HG03520 (cell line): ENCODE data around the gene TOMT.

Source experiments
- ATAC-seq: cut with Tn5 transposase; IDR thresholded peaks from one replicate; pipeline ENCODE4 v1.9.1; 2021; ENCODE audit warnings: mild to moderate bottlenecking, moderate library complexity; ENCODE audit not compliant: unreplicated experiment

Gene TOMT

GRCh38 chr11:72085621-72086351 is 19.9 kb upstream of the TOMT start:
- ATAC-seq = no peak

GRCh38 chr11:72088076-72088808 is 17.5 kb upstream of the TOMT start:
- ATAC-seq = no peak

- ATAC-seq = no peak
Measured at GRCh38 chr11:72091292-72091691, 14.4 kb upstream of the TOMT start.

GRCh38 chr11:72098741-72099140 is 7.0 kb upstream of the TOMT start:
- ATAC-seq = no peak

- ATAC-seq = no peak
Measured at GRCh38 chr11:72100009-72100408, 5.7 kb upstream of the TOMT start.

- no peak for ATAC-seq
Measured at GRCh38 chr11:72100462-72100861, 5.3 kb upstream of the TOMT start.

- no peak for ATAC-seq
Measured at GRCh38 chr11:72102162-72102561, 3.6 kb upstream of the TOMT start.

- peak; percentile 2 for ATAC-seq
Measured at GRCh38 chr11:72102631-72102945, 3.1 kb upstream of the TOMT start.

- ATAC-seq = peak; percentile 90
Measured at GRCh38 chr11:72102946-72103753, 2.6 kb upstream of the TOMT start, which contains the start of gene LAMTOR1. Gene LAMTOR1, minus strand, starts transcription at chr11:72103297. Its CDS starts 73 bp downstream, at chr11:72103224.

- ATAC-seq = no peak
Measured at GRCh38 chr11:72103754-72104167, 2.0 kb upstream of the TOMT start.

GRCh38 chr11:72111300-72112142 is 5.8 kb downstream of the TOMT start:
- no peak for ATAC-seq

GRCh38 chr11:72112143-72112977 is 6.6 kb downstream of the TOMT start, which contains the start of gene ANAPC15:
Gene ANAPC15, minus strand, starts transcription at chr11:72112695. Its CDS starts 1,419 bp downstream, at chr11:72111276.
- peak; percentile 86 for ATAC-seq

GRCh38 chr11:72112978-72113808 is 7.5 kb downstream of the TOMT start:
- no peak for ATAC-seq

- no peak for ATAC-seq
Measured at GRCh38 chr11:72114570-72114969, 8.8 kb downstream of the TOMT start.

GRCh38 chr11:72116019-72116755 is 10.5 kb downstream of the TOMT start:
- no peak for ATAC-seq

GRCh38 chr11:72119198-72119597 is 13.5 kb downstream of the TOMT start:
- no peak for ATAC-seq

GRCh38 chr11:72120930-72121329 is 15.2 kb downstream of the TOMT start:
- no peak for ATAC-seq

GRCh38 chr11:72122607-72123006 is 16.9 kb downstream of the TOMT start:
- ATAC-seq = no peak
